ENCODE results near the gene PCSK4. TPM values are rescaled to one million over a fixed set of nuclear protein-coding genes. Genes with fewer than 3 reads are reported as not detected.

Gene PCSK4
- total RNA-seq = 0.78 and 1.8 TPM in 2 replicates

GRCh38 chr19:1490311-1491113 lies at the start of gene PCSK4:
PCSK4 (minus strand) TSS chr19:1490350; CDS start chr19:1490346, 4 bp downstream.

GRCh38 chr19:1523412-1524286 lies 33.5 kb upstream of the PCSK4 start, which contains the start of gene PLK5:
PLK5 (plus strand) TSS chr19:1524077; CDS start chr19:1526997, 2,920 bp downstream.

DNA sequence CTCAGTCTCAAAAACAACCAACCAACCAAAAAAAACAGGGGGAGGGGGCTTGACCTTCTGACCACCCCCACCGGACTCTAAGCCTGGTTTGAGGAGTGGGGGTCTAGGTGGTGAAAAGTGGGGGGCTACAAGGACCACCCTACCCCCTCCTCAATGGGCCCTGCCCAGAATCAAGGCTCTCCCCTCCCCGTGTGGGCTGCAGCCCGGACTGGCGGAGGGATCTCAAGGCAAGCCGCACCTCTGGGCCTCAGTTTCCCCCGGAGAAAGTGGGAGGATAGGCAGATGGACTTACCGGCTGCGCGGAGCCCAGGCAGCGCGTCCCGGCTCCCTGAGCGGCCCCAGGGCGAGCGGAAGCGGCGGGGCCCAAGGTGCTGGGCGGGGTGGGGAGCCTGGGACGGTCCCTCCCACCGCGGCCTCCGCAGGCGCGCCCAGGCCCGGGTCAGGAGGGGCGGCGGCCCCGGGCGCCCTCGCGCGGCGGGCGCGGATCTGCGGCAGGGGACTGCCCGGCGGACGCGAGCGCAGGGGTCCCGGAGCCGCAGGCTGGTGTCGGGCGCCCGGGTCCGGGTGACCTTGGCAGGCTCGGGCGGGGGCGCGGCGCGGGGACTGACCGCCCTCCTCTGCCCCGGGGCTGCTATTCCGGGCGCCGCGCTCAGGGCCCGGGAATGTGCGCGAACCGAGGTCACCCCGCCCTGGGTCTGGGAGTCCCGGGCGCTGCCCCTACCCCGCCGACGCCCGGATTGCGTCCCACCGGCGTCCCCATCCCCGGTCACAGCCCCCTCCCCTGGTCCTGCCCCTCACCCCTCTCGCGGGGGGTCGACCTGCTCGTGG lies 22.7 kb upstream of the PCSK4 start, which contains the start of gene ADAMTSL5:
Gene ADAMTSL5, minus strand, starts transcription at position 349 of the 828 bp plus-strand sequence. CDS start 2,076 bp downstream, outside the sequence.

DNA sequence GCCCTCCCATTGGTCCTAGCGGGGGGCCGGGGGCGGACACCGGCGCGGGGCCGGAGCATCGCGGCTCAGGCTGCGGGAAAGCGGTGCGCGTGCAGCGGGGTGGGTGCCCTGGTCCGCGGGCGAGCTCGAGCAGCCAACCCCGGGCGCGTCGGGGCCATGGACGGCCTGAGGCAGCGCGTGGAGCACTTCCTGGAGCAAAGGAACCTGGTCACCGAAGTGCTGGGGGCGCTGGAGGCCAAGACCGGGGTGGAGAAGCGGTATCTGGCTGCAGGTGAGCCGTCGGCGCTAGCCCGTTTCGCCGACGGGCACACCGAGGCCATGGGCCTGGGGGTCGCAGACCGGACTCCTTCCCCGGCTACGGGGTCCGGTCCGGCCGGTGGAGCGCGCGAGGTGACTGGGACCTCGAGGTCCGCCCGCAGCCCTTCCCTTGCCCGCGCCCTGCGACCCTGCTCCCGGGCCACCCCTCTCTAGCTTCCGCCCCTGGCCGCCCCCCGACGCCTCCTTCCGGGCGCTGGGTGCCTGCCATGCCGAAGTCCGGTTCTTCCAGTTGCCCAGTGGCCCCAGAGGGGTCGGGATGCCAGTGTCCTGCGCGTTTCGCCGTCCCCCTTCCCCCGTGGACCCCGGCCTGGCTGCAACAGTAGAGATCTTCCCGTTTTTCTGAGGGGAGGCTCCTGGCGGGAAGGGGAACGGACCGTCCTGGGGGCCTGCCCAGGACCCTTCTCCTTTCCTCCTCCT lies 1.1 kb upstream of the PCSK4 start, which contains the start of gene REEP6:
Gene REEP6, plus strand, starts transcription at position 68 of the 735 bp plus-strand sequence. Its CDS starts 89 bp downstream, at position 157.

DNA sequence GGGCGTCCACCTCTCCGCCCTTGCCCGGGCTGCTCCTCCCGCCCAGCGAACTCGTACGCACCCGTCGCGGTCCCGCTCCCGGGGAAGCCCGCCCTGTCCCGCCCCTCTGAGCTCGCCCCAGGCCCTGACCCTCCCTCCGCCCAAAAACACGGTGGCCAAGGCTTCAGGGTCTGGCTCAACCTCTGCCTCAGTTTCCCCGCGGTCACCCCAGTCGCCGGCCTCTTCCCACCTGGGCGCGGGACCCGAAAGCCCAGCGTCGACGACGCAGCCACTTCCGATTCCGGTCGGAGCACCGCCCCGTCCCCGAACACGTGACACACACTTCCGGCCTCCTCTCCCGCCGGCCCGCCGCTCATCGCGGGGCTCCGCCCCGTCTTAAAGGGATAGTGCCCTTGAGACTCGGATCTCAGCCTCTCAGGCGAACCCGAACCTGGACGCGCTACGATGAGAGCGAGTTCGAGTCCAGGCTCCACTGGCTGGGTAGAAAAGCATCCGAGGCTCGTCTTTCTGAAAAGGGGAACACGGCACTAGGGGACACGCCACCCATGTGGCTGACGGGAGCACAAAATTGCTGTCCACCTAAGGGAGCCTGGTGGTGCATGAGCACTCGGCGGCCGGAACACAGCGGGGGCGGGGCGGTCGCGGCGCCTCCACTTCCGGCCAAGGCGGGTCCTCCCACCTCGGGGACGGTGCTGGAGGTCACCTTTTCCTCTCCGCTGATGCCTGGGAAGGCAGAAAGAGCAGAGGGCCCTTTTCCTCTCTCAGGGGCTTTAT lies 11.0 kb downstream of the PCSK4 start, which contains the start of gene C19orf25:
Gene C19orf25, minus strand, starts transcription at position 282 of the 774 bp plus-strand sequence. CDS start 312 bp downstream, outside the sequence.

DNA sequence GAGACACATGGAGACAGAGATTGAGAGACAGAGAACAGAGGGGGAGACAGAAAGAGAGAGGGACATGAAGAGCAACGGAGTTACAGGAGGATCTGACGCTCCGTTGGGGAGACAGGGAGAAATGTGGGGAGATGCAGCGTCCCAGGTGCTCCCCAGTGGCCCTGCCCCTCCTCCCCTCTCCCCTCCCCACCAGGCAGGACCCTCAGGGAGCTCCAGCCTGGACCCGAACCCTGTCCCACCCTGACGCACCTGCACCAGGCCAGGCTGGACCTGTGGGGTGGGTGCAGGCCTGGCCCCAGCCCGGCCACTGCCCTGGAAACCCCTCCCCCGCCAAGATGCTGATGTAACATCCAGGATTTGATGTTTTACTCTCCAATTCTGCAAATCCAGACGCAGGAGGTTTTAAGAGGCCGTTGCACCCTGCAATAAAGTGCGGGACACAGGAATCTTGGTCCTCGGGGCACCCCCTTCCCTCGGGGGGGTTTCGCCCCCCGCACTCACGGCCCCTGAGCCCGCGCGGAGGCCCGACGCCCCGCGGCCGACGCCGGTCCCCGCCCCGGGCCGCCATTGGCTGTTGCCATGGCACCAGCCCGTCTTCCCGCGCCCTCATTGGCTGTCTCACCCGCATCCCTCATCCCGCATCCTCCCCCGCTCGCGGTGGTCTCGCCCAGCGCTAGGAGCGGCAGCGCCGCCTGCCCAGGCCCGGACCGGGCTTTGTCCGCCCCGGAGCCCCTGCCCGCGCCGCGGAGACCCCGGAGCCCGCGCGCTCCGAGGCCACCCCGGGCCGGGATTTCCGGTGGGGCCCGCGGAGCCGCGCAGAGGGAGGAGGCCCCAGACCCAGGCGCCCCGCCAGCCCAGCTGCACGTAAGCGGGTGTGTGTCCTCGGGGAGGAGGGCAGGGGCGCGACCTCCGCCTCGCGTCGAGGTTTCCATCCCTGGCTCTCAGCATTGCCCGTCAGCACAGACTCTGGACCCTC lies 40.4 kb downstream of the PCSK4 start, which contains the start of gene APC2:
Gene APC2, plus strand, starts transcription at position 655 of the 976 bp plus-strand sequence. CDS start 2,881 bp downstream, outside the sequence.

GRCh38 chr19:1438035-1438932 lies 51.9 kb downstream of the PCSK4 start, which contains the start of gene RPS15:
RPS15 (plus strand) TSS chr19:1438396; CDS start chr19:1438426, 30 bp downstream.

Other genes starting within 250 kb of the PCSK4 start
- gene ATP5F1D, start 248.6 kb downstream of the PCSK4 start, total RNA-seq = 25.4 and 32.7 TPM in 2 replicates
- gene MIDN, start 241.8 kb downstream of the PCSK4 start, total RNA-seq = 15.8 and 21.9 TPM in 2 replicates
- gene CIRBP, start 221.0 kb downstream of the PCSK4 start, total RNA-seq = 99.2 and 106 TPM in 2 replicates
- gene FAM174C, start 214.8 kb downstream of the PCSK4 start, total RNA-seq = 28.9 and 36.4 TPM in 2 replicates
- not detected in 2 replicates for gene EFNA2, start 204.5 kb downstream of the PCSK4 start, total RNA-seq
- gene NDUFS7, start 106.4 kb downstream of the PCSK4 start, total RNA-seq = 57.5 and 71.7 TPM in 2 replicates
- 23.9 and 42.6 TPM in 2 replicates for gene GAMT, start 88.8 kb downstream of the PCSK4 start, total RNA-seq
- gene DAZAP1, start 82.8 kb downstream of the PCSK4 start, total RNA-seq = 49.6 and 88.9 TPM in 2 replicates
- gene RPS15, start 52.0 kb downstream of the PCSK4 start, total RNA-seq = 481 and 668 TPM in 2 replicates
- gene APC2, start 40.2 kb downstream of the PCSK4 start, total RNA-seq = under 0.01 and 0.37 TPM in 2 replicates
- gene C19orf25, start 11.1 kb downstream of the PCSK4 start, total RNA-seq = 19.1 and 27.8 TPM in 2 replicates
- 1.2 and 2.6 TPM in 2 replicates for gene REEP6, start 831 bp upstream of the PCSK4 start, total RNA-seq
- gene ADAMTSL5, start 22.7 kb upstream of the PCSK4 start, total RNA-seq = 1.6 and 2.2 TPM in 2 replicates
- not detected in 2 replicates for gene PLK5, start 33.7 kb upstream of the PCSK4 start, total RNA-seq
- 23.5 and 43.4 TPM in 2 replicates for gene MEX3D, start 78.0 kb upstream of the PCSK4 start, total RNA-seq
- gene MBD3, start 102.5 kb upstream of the PCSK4 start, total RNA-seq = 66.5 and 103 TPM in 2 replicates
- gene UQCR11, start 115.1 kb upstream of the PCSK4 start, total RNA-seq = 42.6 and 54.7 TPM in 2 replicates
- gene TCF3, start 162.3 kb upstream of the PCSK4 start, total RNA-seq = 65.4 and 78.4 TPM in 2 replicates

Measured in subcutaneous preadipocyte (primary cell).